GM18951 (cell line): ENCODE results near the gene MLC1.

ENCODE experiments used
- POLR2A ChIP-seq: IDR thresholded peaks from 4 replicates; pipeline ENCODE4 v1.6.1; 2011; ENCODE audit warnings: mild to moderate bottlenecking; ENCODE audit not compliant: insufficient read length, insufficient read depth; ENCODE audit errors: extremely low read depth
- in situ Hi-C: fragments of 300-500 bp; cut with MboI; formaldehyde crosslinking; loops from one replicate; pipeline ENCODE4 v1.12.0; 2022; ENCODE audit warnings: low sequenced_read_pairs, mixed read lengths, inconsistent platforms; ENCODE audit not compliant: unreplicated experiment

MLC1 gene

GRCh38 chr22:50115693-50116092 is 30.5 kb upstream of the MLC1 start:
- in situ Hi-C loops: no loop called here
- no peak for TF ChIP-seq POLR2A

GRCh38 chr22:50114221-50115021 is 29.2 kb upstream of the MLC1 start:
- TF ChIP-seq POLR2A: no peak
- in situ Hi-C loops: no loop called here

GRCh38 chr22:50112151-50113118 is 27.2 kb upstream of the MLC1 start:
- in situ Hi-C loops: no loop called here
- no peak for TF ChIP-seq POLR2A

GRCh38 chr22:50111056-50111455 is 25.8 kb upstream of the MLC1 start:
- in situ Hi-C loops: no loop called here
- no peak for TF ChIP-seq POLR2A

- in situ Hi-C loops: no loop called here
- no peak for TF ChIP-seq POLR2A
Measured at GRCh38 chr22:50107529-50107928, 22.3 kb upstream of the MLC1 start.

- peak; percentile 44 for TF ChIP-seq POLR2A
- in situ Hi-C loops: no loop called here
Measured at GRCh38 chr22:50105208-50106100, 20.2 kb upstream of the MLC1 start.

GRCh38 chr22:50104141-50104544 is 18.9 kb upstream of the MLC1 start:
- in situ Hi-C loops: no loop called here
- TF ChIP-seq POLR2A: no peak

- TF ChIP-seq POLR2A: no peak
- in situ Hi-C loops: no loop called here
Measured at GRCh38 chr22:50102946-50103345, 17.7 kb upstream of the MLC1 start.

GRCh38 chr22:50101870-50102565 is 16.8 kb upstream of the MLC1 start:
- in situ Hi-C loops: no loop called here
- no peak for TF ChIP-seq POLR2A

GRCh38 chr22:50098052-50098451 is 12.8 kb upstream of the MLC1 start:
- TF ChIP-seq POLR2A: no peak
- in situ Hi-C loops: no loop called here

GRCh38 chr22:50092342-50092741 is 7.1 kb upstream of the MLC1 start:
- in situ Hi-C loops: no loop called here
- no peak for TF ChIP-seq POLR2A

- no peak for TF ChIP-seq POLR2A
- in situ Hi-C loops: no loop called here
Measured at GRCh38 chr22:50091092-50091768, 6.0 kb upstream of the MLC1 start.
